AG09309 (cell line): Measurements from ENCODE around the gene RAB11FIP3.

Source experiments
- DNase-seq: peaks from one replicate; pipeline ENCODE4 v3.0.0-alpha.2; 2010; ENCODE audit warnings: low read depth
- H3K4me3 ChIP-seq: 2 replicates; pipeline ENCODE4 v1.5.1; 2011; ENCODE audit warnings: mild to moderate bottlenecking, low read depth, low read length, moderate library complexity; ENCODE audit not compliant: control insufficient read depth
- CTCF ChIP-seq: IDR thresholded peaks from 2 replicates; pipeline ENCODE4 v1.5.1; 2011; ENCODE audit warnings: mild to moderate bottlenecking, low read depth, low read length, inconsistent platforms; ENCODE audit not compliant: insufficient read depth, control insufficient read depth; ENCODE audit errors: missing control alignments

RAB11FIP3 gene

GRCh38 chr16:533391-534123 is 108.1 kb downstream of the RAB11FIP3 start:
- no peak overlapping the region for H3K4me3 ChIP-seq
- no peak for DNase-seq
- TF ChIP-seq CTCF, result no peak

GRCh38 chr16:534135-534534 is 108.7 kb downstream of the RAB11FIP3 start:
- no peak overlapping the region for H3K4me3 ChIP-seq
- DNase-seq, result no peak
- no peak for TF ChIP-seq CTCF

- no peak for DNase-seq
- TF ChIP-seq CTCF, result no peak
- no peak overlapping the region for H3K4me3 ChIP-seq
Observed at GRCh38 chr16:534856-535445, 109.5 kb downstream of the RAB11FIP3 start.

- H3K4me3 ChIP-seq, result no peak overlapping the region
- no peak for DNase-seq
- no peak for TF ChIP-seq CTCF
Observed at GRCh38 chr16:535446-536405, 110.3 kb downstream of the RAB11FIP3 start.

- no peak overlapping the region for H3K4me3 ChIP-seq
- no peak for DNase-seq
- TF ChIP-seq CTCF, result no peak
Observed at GRCh38 chr16:536746-537145, 111.3 kb downstream of the RAB11FIP3 start.
